HCT116 (cell line): ENCODE measurements around the gene ZNF398. TPM values are rescaled to one million over a fixed set of nuclear protein-coding genes. Genes with fewer than 3 reads are reported as not detected.

Experiments used
- ATAC-seq: fragments of 200-7000 bp; cut with Tn5 transposase; 2 replicates; pipeline ENCODE4 v1.9.1; 2020; ENCODE audit warnings: mild to moderate bottlenecking, moderate library complexity
- BruUV-seq: library from RNA; stranded (reverse); fragments of 400-500 nt; replicated peaks from 2 replicates; lab custom pipeline; 2021; lab: Mats Ljungman, UMichigan
- CTCF ChIA-PET: fragments of 300-600 bp; sonication (Branson Sonifier 250); formaldehyde crosslinking; loops from one replicate; lab custom pipeline; 2021; ENCODE audit warnings: antibody characterized with exemption; lab: Charles Lee
- POLR2A ChIA-PET: fragments of 300-600, 350-600 bp; sonication (Branson Sonifier 250); formaldehyde crosslinking; loops from one replicate; lab custom pipeline; 2021; ENCODE audit warnings: antibody characterized with exemption; lab: Charles Lee
- RAD21 ChIA-PET, 2 experiments: fragments of 300-600 bp; sonication (Branson Sonifier 250); formaldehyde crosslinking; loops; one replicate each; lab custom pipeline; 2023; ENCODE audit warnings: low total read pairs in 2 of 2; ENCODE audit not compliant: uncharacterized antibody in 2 of 2, unreplicated experiment in 2 of 2, low non-redundant PET in 1 of 2; lab: Charles Lee
- DNase-seq: peaks from one replicate; pipeline ENCODE4 v3.0.0-alpha.2; 2010; ENCODE audit warnings: low read depth, low spot score
- H2AFZ ChIP-seq: fragments of 200-600 bp; shearing (Covaris generic), sonication (generic); 2 replicates; pipeline ENCODE4 v1.6.1; 2017; ENCODE audit warnings: low read depth, mixed run types, mixed read lengths, antibody characterized with exemption, low read length; ENCODE audit not compliant: poor library complexity, severe bottlenecking
- H3K27ac ChIP-seq: 2 replicates; pipeline ENCODE4 v1.5.1; 2012; ENCODE audit warnings: low read depth, low read length
- H3K27me3 ChIP-seq: fragments of 200-600 bp; sonication (generic); 2 replicates; pipeline ENCODE4 v1.6.1; 2016; ENCODE audit warnings: mixed run types, low read length, mixed read lengths; ENCODE audit not compliant: insufficient read depth
- H3K36me3 ChIP-seq, 2 experiments: fragments of 200-500 bp in 1 of 2; fragments of 200-600 bp in 1 of 2; sonication (Bioruptor generic) in 1 of 2; sonication (generic) in 1 of 2; 2 replicates each; pipeline versions ENCODE4 v1.5.1 to v1.6.1; 2014 to 2016; ENCODE audit warnings: low read length in 2 of 2, inconsistent platforms in 1 of 2, mixed read lengths in 1 of 2, mixed run types in 1 of 2; ENCODE audit not compliant: insufficient read depth in 2 of 2, control insufficient read depth in 1 of 2
- H3K4me1 ChIP-seq, 2 experiments: fragments of 200-600 bp in 1 of 2; sonication (generic) in 1 of 2; 2 replicates each; pipeline versions ENCODE4 v1.5.1 to v1.6.1; 2012 to 2017; ENCODE audit warnings: low read length in 2 of 2, inconsistent platforms in 1 of 2, mild to moderate bottlenecking in 1 of 2, mixed read lengths in 1 of 2, mixed run types in 1 of 2, moderate library complexity in 1 of 2; ENCODE audit not compliant: insufficient read depth in 2 of 2, control insufficient read depth in 1 of 2
- H3K4me2 ChIP-seq: fragments of 200-600 bp; sonication (generic); 2 replicates; pipeline ENCODE4 v1.6.1; 2017; ENCODE audit warnings: mixed run types, low read length, mixed read lengths
- H3K4me3 ChIP-seq, 2 experiments: fragments of 200-600 bp in 1 of 2; sonication (generic) in 1 of 2; replicated peaks in 1 of 2; 2 replicates each; pipeline ENCODE4 v1.5.1; 2011 to 2016; ENCODE audit warnings: low read length in 2 of 2, control low read depth in 1 of 2, low read depth in 1 of 2, mild to moderate bottlenecking in 1 of 2, mixed read lengths in 1 of 2, mixed run types in 1 of 2
- H3K79me2 ChIP-seq: fragments of 200-600 bp; sonication (generic); 2 replicates; pipeline ENCODE4 v1.6.1; 2017; ENCODE audit warnings: mild to moderate bottlenecking, mixed run types, low read length, moderate library complexity, mixed read lengths; ENCODE audit not compliant: insufficient read depth
- H3K9ac ChIP-seq: fragments of 200-600 bp; sonication (generic); 2 replicates; pipeline ENCODE4 v1.6.1; 2016; ENCODE audit warnings: low read length, mixed read lengths
- H3K9me2 ChIP-seq: fragments of 200-600 bp; sonication (generic), shearing (Covaris generic); 2 replicates; pipeline ENCODE4 v1.6.1; 2017; ENCODE audit warnings: mixed run types, mild to moderate bottlenecking, moderate library complexity; ENCODE audit not compliant: insufficient read depth
- H3K9me3 ChIP-seq, 2 experiments: fragments of 200-500 bp in 1 of 2; fragments of 200-600 bp in 1 of 2; sonication (Bioruptor generic) in 1 of 2; sonication (generic) in 1 of 2; 2 replicates each; pipeline ENCODE4 v1.6.1; 2014 to 2017; ENCODE audit warnings: low read length in 2 of 2, mixed read lengths in 2 of 2, inconsistent platforms in 1 of 2, low read depth in 1 of 2, mild to moderate bottlenecking in 1 of 2, mixed run types in 1 of 2, moderate library complexity in 1 of 2; ENCODE audit not compliant: control insufficient read depth in 1 of 2, insufficient read depth in 1 of 2
- H4K20me1 ChIP-seq: fragments of 200-600 bp; sonication (generic), shearing (Covaris generic); 2 replicates; pipeline ENCODE4 v1.6.1; 2017; ENCODE audit warnings: mixed run types, mild to moderate bottlenecking, moderate library complexity; ENCODE audit not compliant: insufficient read depth
- ATF3 ChIP-seq: IDR thresholded peaks from 2 replicates; pipeline ENCODE4 v1.6.1; 2012
- CBX3 ChIP-seq: IDR thresholded peaks from 2 replicates; pipeline ENCODE4 v1.6.1; 2012; ENCODE audit warnings: low read depth
- EGR1 ChIP-seq: IDR thresholded peaks from 2 replicates; pipeline ENCODE4 v1.6.1; 2012; ENCODE audit warnings: low read depth
- ELF1 ChIP-seq: IDR thresholded peaks from 2 replicates; pipeline ENCODE4 v1.6.1; 2012; ENCODE audit warnings: low read depth, borderline replicate concordance
- FOSL1 ChIP-seq: IDR thresholded peaks from 2 replicates; pipeline ENCODE4 v1.6.1; 2012; ENCODE audit warnings: low read depth
- POLR2A ChIP-seq: IDR thresholded peaks from 2 replicates; pipeline ENCODE4 v1.7.0; 2011; ENCODE audit warnings: borderline replicate concordance; ENCODE audit not compliant: insufficient read depth, insufficient read length; ENCODE audit errors: extremely low read depth
- REST ChIP-seq: IDR thresholded peaks from 2 replicates; pipeline ENCODE4 v1.6.1; 2012; ENCODE audit warnings: low read depth
- SRF ChIP-seq: IDR thresholded peaks from 2 replicates; pipeline ENCODE4 v1.6.1; 2012; ENCODE audit warnings: low read depth
- TCF7L2 ChIP-seq: IDR thresholded peaks from 2 replicates; pipeline ENCODE4 v1.7.0; 2011; ENCODE audit warnings: borderline replicate concordance, inconsistent platforms; ENCODE audit not compliant: insufficient read depth, insufficient read length; ENCODE audit errors: extremely low read depth
- YY1 ChIP-seq: IDR thresholded peaks from 2 replicates; pipeline ENCODE4 v1.6.1; 2011; ENCODE audit warnings: low read length, low read depth, moderate library complexity, mild to moderate bottlenecking; ENCODE audit not compliant: insufficient replicate concordance; ENCODE audit errors: extremely low read depth
- ZFX ChIP-seq: fragments of 450-650 bp; IDR thresholded peaks from 2 replicates; pipeline ENCODE4 v1.6.1; 2017
- ZNF274 ChIP-seq: fragments of 200-500 bp; sonication (Bioruptor generic); IDR thresholded peaks from 2 replicates; pipeline ENCODE4 v1.6.1; 2014; ENCODE audit warnings: mild to moderate bottlenecking, low read depth, low read length, inconsistent platforms
- intact Hi-C: fragments of 100-400 bp; cut with micrococcal nuclease; formaldehyde crosslinking; loops from 2 replicates; pipeline ENCODE4 v1.10.0; 2022
- total RNA-seq: library from RNA; stranded (reverse); gene quantifications from one replicate; pipeline ENCODE4 v1.2.1, GENCODE V29; 2021; ENCODE audit not compliant: unreplicated experiment
- TF ChIP-seq, protein P1 (sequence below): IDR thresholded peaks from 2 replicates; pipeline ENCODE4 v1.6.1; 2011; ENCODE audit warnings: mild to moderate bottlenecking, low read length, moderate library complexity; ENCODE audit not compliant: insufficient replicate concordance; ENCODE audit errors: extremely low read depth
- TF ChIP-seq, protein P2 (sequence below): IDR thresholded peaks from 2 replicates; pipeline ENCODE4 v1.6.1; 2012

Gene ZNF398
- total RNA-seq, 1 experiment from 2014 or later = 14.1 TPM

DNA sequence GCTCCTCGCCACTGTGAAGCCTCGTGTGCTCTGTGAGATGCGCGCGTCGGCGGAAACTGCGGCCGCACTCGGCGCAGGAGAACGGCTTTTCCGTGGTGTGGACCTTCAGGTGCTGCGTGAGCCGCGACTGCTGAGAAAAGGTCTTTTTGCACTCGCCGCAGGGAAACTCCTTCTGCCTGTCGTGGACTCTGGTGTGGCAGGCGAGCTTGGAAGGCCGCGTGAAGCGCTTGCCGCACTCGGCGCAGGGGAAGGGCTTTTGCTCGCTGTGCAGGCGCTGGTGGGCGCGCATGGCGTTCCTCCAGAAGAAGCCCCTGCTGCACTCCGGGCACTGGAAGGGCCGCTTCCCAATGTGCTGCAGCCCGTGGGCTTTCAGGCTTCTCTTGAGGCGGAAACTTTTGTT lies 43.0 kb upstream of the ZNF398 start:
- Histone ChIP-seq H3K27me3 (no peaks in the 10 kb centered on the region), H4K20me1 (no peaks in the 10 kb centered on the region), H3K9me2 (no peaks in the 10 kb centered on the region), H3K79me2 (no peaks in the 10 kb centered on the region), H3K36me3 (no peaks in the 10 kb centered on the region), H3K9ac (no peak overlapping the region), H3K4me1 (no peaks in the 10 kb centered on the region), H3K27ac (no peak overlapping the region), H2AFZ (no peak overlapping the region), H3K4me3 (no peak overlapping the region), H3K9me3 (no peaks in the 10 kb centered on the region), H3K4me2 (no peak overlapping the region)
- RAD21 ChIA-PET = no interaction called here
- no peak for ATAC-seq
- POLR2A ChIA-PET = no interaction called here
- CTCF ChIA-PET = no interaction called here
- intact Hi-C loops = no loop called here
- no peak for DNase-seq
- BruUV-seq = no TSS peak
- TF ChIP-seq TCF7L2 (no peak), REST (no peak), CBX3 (no peak), ZNF274 (no peak), POLR2A (no peak), EGR1 (no peak), SRF (no peak), FOSL1 (no peak), YY1 (no peak), ELF1 (no peak), ATF3 (no peak), ZFX (no peak)
- TF ChIP-seq, protein P1, sequence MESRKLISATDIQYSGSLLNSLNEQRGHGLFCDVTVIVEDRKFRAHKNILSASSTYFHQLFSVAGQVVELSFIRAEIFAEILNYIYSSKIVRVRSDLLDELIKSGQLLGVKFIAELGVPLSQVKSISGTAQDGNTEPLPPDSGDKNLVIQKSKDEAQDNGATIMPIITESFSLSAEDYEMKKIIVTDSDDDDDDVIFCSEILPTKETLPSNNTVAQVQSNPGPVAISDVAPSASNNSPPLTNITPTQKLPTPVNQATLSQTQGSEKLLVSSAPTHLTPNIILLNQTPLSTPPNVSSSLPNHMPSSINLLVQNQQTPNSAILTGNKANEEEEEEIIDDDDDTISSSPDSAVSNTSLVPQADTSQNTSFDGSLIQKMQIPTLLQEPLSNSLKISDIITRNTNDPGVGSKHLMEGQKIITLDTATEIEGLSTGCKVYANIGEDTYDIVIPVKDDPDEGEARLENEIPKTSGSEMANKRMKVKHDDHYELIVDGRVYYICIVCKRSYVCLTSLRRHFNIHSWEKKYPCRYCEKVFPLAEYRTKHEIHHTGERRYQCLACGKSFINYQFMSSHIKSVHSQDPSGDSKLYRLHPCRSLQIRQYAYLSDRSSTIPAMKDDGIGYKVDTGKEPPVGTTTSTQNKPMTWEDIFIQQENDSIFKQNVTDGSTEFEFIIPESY = no peak
- TF ChIP-seq, protein P2, sequence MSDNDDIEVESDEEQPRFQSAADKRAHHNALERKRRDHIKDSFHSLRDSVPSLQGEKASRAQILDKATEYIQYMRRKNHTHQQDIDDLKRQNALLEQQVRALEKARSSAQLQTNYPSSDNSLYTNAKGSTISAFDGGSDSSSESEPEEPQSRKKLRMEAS = no peak
